Forelimb muscle (tissue), 1 donor: ENCODE data around the gene LDB2. TPM values are rescaled to one million over a fixed set of nuclear protein-coding genes. Genes with fewer than 3 reads are reported as not detected.
"Not testable (repeated sequence)": the region's sequence is repeated elsewhere in the genome, so short reads cannot be mapped to it uniquely, and the experiment has no call there.

Experiments
- DNase-seq: peaks from one replicate; pipeline ENCODE4 v3.0.0-alpha.2; 2013; ENCODE audit warnings: low read depth
- polyA plus RNA-seq: library from polyadenylated mRNA; unstranded; fragments of 120-200 nt; gene quantifications from one replicate; pipeline ENCODE4 v1.2.1, GENCODE V29; 2013; ENCODE audit not compliant: insufficient read length

LDB2 gene
- polyA plus RNA-seq, 1 donor, result 36.6 TPM

GRCh38 chr4:16652732-16653305 lies 245.6 kb downstream of the LDB2 start:
- no peak for DNase-seq

DNA sequence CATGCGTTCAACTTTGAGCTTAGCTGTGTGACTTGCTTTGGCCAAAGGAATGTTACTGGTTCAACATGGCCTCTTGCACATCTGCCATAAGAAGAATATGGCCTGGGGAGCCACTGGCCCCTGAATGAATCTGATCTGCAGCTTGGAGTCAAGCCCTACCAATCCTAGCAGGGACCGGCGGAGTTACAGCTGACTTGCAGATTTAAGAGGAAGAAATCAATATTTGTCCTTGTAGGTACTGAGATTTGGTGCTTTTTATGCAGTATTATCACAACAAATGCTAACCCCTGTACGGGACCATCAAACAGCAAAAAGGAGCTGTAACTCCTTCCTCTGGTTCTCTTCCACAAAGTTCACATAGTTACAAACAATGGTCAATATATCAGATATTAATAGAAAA lies 252.0 kb downstream of the LDB2 start:
- DNase-seq, result no peak

GRCh38 chr4:16643893-16644292 lies 254.6 kb downstream of the LDB2 start:
- no peak for DNase-seq

DNA sequence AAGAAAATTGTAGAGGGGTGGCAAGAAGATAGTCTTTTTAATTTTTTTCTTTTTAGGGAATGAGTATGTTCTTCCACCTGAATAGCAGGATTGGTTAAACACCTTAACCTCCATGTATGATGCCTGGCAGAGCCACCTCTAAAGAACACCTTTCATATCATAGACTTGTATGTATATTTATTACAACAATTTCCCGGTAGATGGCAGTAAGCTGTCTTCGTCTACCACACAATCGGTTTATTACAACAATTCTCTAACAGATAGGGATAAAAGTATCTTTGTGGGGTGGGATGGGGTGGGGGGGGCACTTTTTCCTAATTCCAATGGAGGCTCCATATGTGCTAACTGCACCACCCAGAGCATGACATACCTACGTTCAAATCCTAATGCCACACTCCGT lies 255.5 kb downstream of the LDB2 start:
- no peak for DNase-seq

DNA sequence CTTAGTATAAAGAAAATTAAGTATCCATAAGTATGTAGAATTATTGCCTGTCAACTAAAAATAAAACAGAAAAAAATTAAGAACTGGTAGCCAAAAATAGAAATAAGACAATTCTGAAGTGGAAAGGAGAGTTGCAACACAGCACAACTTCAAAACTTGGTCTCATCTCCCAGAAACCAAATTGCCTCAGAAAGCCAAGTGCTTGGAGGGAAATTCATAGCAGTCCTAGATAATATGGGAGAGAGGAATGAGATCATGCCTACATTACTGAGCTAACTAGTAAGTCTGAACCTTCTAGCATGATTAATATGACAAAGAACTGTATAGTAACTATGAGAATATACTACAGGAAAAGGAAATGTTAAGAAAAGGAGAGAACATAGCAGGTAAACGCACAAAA lies 256.5 kb downstream of the LDB2 start:
- DNase-seq, result no peak

DNA sequence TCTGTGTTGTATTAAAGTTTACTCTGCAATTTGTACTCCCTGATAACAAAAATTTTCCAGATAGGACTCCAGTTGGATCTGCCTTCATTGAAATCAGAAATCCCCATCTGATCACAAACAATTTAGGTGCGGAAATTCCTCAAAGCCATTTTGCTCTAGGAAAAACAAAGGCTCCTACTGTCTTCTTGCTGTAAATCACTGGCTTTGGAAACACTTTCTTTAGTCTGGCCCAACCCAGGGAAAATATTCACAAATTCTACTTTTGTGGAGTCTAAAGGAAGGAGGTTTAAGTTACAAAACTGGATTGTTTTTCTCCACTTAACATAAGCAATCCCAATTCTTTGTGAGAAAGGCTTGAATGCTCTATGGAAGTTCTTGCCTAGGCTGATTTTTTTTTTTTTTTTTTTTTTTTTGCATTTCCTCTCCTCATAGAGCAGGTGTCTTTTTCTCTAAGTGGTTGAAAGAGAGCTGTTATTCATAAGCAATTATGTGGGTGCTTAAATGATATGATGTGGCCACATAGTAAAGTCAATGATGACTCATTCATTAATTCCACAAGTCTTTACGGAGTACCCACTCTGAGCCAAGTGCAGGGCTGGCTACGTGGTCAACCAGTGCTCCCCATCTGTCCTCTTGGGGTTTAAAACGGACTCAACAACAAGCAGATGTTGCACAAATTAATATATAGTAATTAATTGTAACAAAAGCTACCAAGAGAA lies 261.4 kb downstream of the LDB2 start:
- no peak for DNase-seq

GRCh38 chr4:16636304-16636703 lies 262.1 kb downstream of the LDB2 start:
- no peak for DNase-seq

DNA sequence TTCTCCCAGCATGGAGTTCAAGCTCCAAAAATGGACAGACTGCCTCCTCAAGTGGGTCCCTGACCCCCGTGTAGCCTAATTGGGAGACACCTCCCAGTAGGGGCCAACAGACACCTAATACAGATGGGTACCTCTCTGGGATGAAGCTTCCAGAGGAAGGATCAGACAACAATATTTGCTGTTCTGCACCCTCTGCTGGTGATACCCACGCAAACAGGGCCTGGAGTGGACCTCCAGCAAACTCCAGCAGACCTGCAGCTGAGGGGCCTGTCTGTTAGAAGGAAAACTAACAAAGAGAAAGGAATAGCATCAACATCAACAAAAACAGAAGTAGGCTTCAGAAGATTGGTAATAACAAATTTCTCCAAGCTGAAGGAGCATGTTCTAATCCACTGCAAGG lies 269.2 kb downstream of the LDB2 start:
- not testable (repeated sequence) for DNase-seq

DNA sequence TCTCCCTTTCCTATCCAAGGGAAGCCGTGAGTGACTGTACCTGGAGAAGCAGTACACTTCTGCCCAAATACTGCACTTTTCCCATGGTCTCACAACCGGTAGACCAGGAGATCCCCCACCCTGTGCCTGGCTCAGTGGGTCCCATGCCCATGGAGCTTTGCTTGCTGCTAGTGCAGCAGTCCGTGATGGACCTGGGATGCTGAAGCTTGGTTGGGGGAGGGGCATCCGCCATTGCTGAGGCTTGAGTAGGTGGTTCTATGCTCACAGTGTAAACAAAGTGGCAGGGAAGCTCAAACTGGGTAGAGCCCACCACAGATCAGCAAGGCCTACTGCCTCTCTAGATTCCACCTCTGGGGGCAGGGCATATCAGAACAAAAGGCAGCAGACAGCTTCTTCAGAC lies 269.6 kb downstream of the LDB2 start:
- not testable (repeated sequence) for DNase-seq

GRCh38 chr4:16627999-16628398 lies 270.4 kb downstream of the LDB2 start:
- no peak for DNase-seq

GRCh38 chr4:16626945-16627344 lies 271.5 kb downstream of the LDB2 start:
- no peak for DNase-seq

- no peak for DNase-seq
These were observed 275.6 kb downstream of the LDB2 start for GRCh38 chr4:16622826-16623225.

DNA sequence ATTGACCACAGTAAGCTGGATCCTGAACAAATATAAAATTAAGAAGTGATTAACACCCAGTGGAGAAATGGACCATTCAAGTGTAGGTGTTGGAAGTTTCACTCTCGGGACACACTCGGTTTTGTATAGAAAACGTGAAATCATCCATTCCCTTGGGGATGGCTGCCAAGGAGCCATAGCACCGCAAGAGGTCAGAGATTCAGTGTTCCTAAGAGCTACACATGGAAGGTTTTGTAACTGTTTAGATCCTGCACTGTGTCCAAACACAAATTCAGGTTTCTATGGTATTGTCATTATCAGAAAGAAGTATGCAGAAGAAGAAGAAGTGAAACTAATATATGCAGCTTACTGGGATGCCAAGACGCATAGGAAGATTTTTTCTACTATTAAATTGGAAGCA lies 281.0 kb downstream of the LDB2 start:
- no peak for DNase-seq

DNA sequence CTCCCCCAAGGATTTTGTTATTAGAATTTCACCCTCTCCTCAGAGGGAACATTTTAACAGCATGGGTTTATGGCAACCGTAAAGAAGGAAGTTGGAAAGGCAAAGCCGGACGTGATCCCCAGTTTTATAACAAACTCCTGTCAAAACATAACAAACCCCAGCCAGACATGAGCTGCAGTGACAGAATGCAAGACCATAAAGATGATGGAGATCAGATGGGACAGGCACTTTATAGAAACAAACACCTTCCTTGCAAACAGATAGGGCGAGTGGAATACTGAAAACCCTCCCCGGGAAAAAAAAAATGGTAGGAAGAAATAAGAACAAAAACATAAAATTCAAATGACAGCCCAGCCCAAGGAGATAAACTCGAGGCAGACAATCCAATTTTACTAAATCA lies 281.4 kb downstream of the LDB2 start:
- no peak for DNase-seq

DNA sequence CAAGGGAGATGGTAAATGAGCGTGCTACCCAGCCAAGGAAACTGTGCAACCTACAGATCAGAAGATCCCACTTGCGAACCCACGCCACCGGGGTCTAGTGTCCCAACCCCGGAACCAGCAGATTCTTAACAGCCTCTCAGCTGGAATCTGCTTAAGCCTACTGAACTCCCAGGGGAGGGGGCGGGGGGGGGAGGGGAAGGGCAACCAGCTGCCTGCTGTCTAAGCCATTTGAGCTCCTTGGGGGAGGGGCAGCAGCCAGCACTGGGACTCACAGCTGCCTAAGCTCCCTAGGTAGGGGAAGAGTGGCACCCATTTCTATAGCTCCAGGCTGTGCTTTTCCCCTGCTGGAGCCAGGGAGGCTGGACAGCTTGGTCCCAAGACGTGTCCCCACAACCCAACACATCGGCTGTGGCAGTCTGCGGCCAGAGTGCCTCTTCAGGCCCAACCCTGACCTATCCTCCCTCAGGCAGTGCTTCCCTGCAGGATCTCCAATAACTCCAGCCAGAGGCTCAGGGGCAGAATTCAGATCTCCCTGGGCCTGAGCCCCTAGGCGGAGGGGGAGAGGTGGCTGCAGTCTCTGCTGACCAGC lies 289.2 kb downstream of the LDB2 start:
- DNase-seq, result no peak

DNA sequence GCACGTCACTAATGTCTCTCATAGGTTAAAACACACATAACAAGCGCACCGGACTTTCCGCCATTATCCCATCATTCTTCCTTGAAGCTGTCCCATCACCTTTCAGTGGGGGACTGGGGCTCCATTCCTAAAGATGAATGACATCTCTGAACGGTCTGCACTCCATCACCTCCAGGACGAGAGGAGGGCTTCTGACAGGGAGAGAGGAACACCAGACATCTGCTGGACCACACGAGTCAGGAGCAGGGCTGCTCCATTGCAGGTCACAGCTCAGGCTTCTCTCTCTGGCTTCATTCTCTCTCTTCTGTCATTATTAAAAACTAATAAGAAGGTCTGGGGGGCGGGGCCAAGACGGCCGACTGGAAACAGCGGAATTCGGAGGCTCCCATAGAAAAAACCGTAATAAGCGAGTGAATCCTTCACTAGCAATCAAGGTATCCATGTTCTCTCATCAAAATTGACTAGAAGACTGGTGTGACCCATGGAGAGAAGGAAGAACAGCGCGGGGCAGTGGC lies 289.8 kb downstream of the LDB2 start:
- DNase-seq, result no peak

- DNase-seq, result no peak
These were observed 290.3 kb downstream of the LDB2 start for GRCh38 chr4:16608123-16608522.

DNA sequence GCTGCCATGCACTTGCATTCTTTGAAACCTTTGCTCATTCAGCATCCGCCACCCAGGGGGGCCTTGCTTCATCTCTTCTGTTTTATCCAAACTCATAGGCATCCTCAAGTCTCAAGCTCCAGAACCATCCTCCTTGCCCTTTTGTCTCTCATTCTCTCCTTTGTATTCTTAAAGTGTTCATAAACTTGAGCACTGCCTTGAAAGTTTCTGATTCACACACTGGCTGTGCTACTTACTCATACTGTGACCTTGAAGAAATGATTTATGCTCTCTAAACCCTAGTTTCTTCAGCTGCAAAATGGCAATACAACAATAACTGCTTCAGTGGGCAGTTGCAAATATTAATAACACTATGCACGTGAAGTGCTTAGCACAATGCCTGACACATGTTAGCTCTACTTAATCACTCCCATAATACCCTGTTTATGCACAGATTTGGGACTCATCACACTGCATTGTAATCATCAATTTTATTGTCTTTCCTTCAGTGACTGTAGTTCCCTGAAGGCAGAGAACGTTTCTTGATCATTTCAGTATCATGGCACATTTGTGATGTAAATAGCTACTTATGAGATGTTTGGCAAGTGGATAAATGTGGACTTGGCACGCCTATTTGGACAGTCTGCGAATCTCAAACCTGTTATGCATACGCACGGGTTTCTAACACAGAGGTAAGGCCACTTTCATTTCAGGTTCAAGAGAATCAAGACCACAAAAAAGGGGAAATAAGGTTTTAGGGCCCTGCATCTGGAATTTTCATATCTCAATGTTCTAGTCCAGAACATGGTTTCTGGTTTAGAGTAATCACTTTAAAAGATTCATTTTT lies 291.0 kb downstream of the LDB2 start:
- DNase-seq, result no peak

DNA sequence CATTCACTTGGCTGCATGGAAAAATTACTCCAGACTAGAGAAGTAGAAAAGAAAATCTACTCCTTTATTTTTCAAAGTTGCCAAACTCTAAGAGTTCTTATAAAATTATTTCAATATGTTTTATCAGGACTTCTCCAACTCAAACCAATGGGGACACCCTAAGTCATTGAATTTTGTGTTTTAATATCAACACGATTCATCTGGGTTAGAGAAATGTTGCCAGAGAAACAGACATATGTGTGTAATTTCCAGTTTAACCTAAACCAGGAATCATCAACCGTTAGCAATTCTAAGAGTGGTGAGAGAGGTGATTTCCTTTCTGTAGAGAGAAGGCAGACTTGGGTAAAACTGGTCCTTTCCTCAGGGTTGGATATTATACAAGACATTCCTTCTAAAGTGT lies 291.8 kb downstream of the LDB2 start:
- peak; percentile 75 for DNase-seq

GRCh38 chr4:16603178-16603577 lies 295.3 kb downstream of the LDB2 start:
- no peak for DNase-seq

DNA sequence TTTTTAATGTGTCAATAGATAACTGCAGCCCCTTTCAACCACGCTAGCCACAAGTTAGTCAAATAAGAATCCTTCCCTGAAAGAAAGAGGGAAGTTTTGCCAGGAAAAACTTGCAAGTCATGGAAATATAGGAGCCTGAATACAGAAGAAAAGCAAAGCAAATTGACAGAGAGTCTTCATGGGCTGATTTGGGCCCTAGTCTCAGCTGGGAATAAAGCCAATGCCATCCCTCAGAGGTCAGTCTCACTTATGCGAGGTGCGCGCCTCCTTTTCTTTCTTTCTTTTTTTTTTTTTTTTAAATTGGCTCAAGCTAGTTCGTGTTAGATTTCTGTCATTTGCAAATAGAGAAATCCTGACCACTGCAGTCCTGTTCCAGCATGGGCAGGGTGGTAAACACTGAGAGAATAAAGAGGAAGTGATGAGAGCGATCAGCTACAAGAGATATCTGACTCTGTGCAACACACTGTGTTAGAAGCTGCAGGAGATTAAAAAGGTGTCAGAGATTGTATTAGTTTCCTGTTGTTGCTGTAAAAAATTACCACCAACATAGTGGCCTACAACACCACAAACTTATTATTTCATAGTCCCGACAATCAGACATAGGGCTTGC lies 299.7 kb downstream of the LDB2 start:
- DNase-seq, result no peak
